Esophagus squamous epithelium (tissue), 4 donors: ENCODE results near the gene PTPRN2.

ENCODE experiments used
- CTCF ChIP-seq, 6 experiments: fragments of 450-650 bp in 4 of 6; fragments of 200-600 bp in 2 of 6; sonication (generic) in 2 of 6; IDR thresholded peaks; one replicate each; pipeline ENCODE4 v1.5.1; 2016 to 2019; ENCODE audit warnings: antibody characterized with exemption in 6 of 6, mild to moderate bottlenecking in 4 of 6, moderate library complexity in 4 of 6
- POLR2A ChIP-seq, 4 donors: fragments of 450-650 bp; IDR thresholded peaks; one replicate each; pipeline ENCODE4 v1.6.1; 2017; ENCODE audit warnings: antibody characterized with exemption in 4 of 4, mild to moderate bottlenecking in 4 of 4, moderate library complexity in 3 of 4

- TF ChIP-seq CTCF (IDR thresholded peaks at IDR 0.05) (no peak), POLR2A (IDR thresholded peaks at IDR 0.05) (no peak)
These were observed 576.5 kb downstream of the PTPRN2 start for GRCh38 chr7:158010961-158011693.
